DMS 273 (cell line): Measurements from ENCODE around the gene FLNB.

ENCODE experiments used
- DNase-seq: peaks from one replicate; lab custom pipeline; 2025; ENCODE audit not compliant: unreplicated experiment; lab: John Stamatoyannopoulos, UW

Gene FLNB

GRCh38 chr3:58028902-58029301 is 20.7 kb downstream of the FLNB start:
- no peak for DNase-seq

GRCh38 chr3:58029842-58030584 is 21.8 kb downstream of the FLNB start:
- DNase-seq: peak; percentile 26

GRCh38 chr3:58032186-58032585 is 24.0 kb downstream of the FLNB start:
- no peak for DNase-seq

GRCh38 chr3:58034738-58035523 is 26.7 kb downstream of the FLNB start:
- no peak for DNase-seq

GRCh38 chr3:58035524-58036255 is 27.5 kb downstream of the FLNB start:
- DNase-seq: no peak

- no peak for DNase-seq
Observed at GRCh38 chr3:58036293-58037032, 28.2 kb downstream of the FLNB start.

- DNase-seq: no peak
Observed at GRCh38 chr3:58037141-58037910, 29.1 kb downstream of the FLNB start.

GRCh38 chr3:58038675-58039292 is 30.6 kb downstream of the FLNB start:
- DNase-seq: no peak

- no peak for DNase-seq
Observed at GRCh38 chr3:58039601-58040000, 31.4 kb downstream of the FLNB start.

- DNase-seq: no peak
Observed at GRCh38 chr3:58041182-58041825, 33.1 kb downstream of the FLNB start.

- peak; percentile 34 for DNase-seq
Observed at GRCh38 chr3:58041826-58042324, 33.7 kb downstream of the FLNB start.

GRCh38 chr3:58042947-58043707 is 34.9 kb downstream of the FLNB start:
- DNase-seq: no peak

GRCh38 chr3:58043933-58044332 is 35.7 kb downstream of the FLNB start:
- no peak for DNase-seq

GRCh38 chr3:58044691-58045483 is 36.7 kb downstream of the FLNB start:
- DNase-seq: no peak

GRCh38 chr3:58047826-58048225 is 39.6 kb downstream of the FLNB start:
- no peak for DNase-seq

- DNase-seq: no peak
Observed at GRCh38 chr3:58048301-58048700, 40.1 kb downstream of the FLNB start.

GRCh38 chr3:58049143-58049785 is 41.0 kb downstream of the FLNB start:
- DNase-seq: peak; percentile 41
